GM18511 (cell line): ENCODE results near the gene PLCL2.
A peak's percentile ranks its signal among the peaks of the same experiment; 100 is the strongest.

Experiments
- ATAC-seq: cut with Tn5 transposase; IDR thresholded peaks from one replicate; pipeline ENCODE4 v1.9.1; 2021; ENCODE audit warnings: mild to moderate bottlenecking, moderate library complexity; ENCODE audit not compliant: unreplicated experiment

Gene PLCL2

GRCh38 chr3:16890597-16891333 is 6.0 kb downstream of the PLCL2 start:
- ATAC-seq: no peak

GRCh38 chr3:16893618-16894200 is 9.0 kb downstream of the PLCL2 start:
- no peak for ATAC-seq

DNA sequence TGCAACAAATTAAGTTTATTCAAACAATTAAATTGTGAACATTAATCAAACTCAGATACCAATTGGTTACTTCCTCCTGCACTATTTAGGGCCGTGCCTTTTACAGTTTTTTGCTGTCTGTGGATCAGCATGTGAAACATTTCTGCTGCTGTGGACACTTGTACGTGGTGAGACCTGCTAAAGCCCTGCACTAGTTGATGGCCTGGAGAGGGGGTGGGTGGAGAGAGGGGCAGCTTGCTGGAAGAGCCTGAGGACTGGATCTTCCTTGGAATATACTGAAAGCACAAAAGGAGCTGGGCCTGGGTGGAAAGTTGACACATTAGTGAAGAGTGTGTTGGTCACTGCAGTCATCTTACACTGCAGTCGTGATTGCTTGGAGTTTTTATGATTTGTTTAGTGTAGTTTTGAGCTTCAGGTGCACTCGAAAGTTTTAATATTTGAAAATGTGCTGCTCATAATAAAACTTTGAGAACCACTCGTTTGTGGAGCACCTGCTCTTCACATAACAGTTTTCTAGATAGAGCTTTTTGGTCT is 11.4 kb downstream of the PLCL2 start:
- ATAC-seq: no peak

DNA sequence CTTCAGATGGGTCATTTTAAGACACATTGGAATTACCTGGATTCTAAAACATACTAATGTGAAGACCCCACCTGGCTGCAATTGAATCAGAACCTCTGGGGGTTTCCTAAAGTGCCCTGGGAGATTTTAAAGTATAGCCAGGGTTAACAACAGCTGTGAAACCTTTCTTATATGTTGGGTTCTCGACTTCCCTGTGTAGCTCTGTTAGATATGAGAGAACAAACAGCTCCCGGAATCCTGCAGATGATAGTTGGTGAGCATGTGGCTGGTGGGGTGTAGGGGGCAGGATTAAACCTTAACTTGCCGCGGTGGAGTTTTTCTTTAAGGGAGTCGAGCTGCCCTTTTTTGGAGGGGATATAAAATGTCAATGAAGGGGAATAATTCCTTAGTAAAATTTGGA is 12.1 kb downstream of the PLCL2 start:
- no peak for ATAC-seq

DNA sequence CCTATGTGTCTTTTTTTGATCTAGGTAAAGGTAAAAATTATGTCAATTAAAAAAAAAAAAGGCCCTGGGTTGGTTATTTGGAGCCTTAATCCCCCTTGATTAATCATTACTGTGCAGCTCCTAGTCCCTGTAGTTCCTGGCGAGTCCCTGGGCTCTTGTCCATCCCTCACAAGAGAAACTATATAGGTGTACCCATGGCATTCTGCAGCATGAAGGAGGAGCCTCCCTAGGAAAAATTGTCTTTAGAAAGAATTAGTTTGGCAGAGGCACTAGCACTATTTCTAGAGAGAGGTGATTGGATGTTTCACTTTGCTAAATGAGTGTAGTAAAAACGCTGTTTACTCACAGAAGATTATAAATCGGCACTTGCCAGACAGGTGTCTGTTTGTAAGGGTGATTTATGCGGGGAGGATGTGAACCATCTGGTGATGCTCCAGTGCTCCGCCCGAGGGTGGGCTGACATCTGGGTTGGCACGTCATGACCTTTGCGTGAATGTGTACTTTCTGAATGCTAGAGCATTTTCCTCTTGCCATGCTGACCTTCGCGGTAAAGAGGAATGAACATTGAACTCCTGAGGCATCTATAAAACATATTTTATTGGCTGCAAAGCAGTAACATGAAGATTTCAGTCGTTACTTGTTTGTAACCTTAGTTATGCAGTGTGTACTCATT is 12.6 kb downstream of the PLCL2 start:
- peak; percentile 81 for ATAC-seq

GRCh38 chr3:16898595-16899395 is 14.0 kb downstream of the PLCL2 start:
- ATAC-seq: no peak

GRCh38 chr3:16899919-16900318 is 15.2 kb downstream of the PLCL2 start:
- no peak for ATAC-seq

- ATAC-seq: no peak
Measured at GRCh38 chr3:16900779-16901440, 16.2 kb downstream of the PLCL2 start.

DNA sequence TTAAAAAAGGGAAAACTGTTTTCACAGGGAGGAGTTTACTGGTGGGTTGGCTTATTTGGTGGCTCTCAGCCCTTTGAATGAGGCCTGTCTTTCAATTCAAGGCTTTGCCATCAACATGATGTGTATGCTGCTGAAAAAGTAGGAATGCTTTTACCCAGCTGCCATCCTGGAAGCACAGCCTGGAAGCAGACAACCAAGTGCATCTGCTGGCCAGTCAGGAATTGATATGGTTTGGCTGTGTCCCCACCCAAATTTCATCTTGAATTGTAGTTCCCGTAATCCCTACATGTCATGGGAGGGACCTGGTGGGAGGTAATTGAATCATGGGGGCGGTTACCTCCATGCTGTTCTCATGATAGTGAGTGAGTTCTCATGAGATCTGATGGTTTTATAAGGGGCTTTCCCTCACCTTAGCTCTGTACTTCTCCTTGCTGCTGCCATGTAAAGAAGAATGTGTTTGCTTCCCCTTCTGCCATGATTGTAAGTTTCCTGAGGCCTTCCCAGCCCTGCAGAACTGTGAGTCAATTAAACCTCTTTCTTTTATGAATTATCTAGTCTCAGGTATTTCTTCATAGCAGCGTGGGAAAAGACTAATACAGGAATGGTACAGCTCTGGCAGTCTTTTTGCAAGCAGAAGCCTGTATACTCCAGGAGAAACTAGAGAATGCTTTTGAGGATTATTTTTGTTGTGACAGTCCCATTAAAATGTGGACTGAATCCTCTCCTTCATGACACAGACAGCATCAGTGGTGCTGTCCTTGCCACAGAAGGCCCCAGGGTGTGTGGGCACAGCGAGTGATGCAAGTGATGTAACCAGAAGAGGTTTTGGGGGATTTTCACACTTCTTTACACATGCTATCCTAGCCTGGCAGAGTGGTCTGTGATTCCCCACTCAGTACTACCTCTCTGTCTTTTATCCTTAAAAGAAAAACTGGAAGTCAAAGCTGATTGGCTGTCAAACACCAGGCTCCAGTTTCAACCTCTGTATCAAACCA is 20.0 kb downstream of the PLCL2 start:
- ATAC-seq: no peak

GRCh38 chr3:16905704-16906103 is 20.9 kb downstream of the PLCL2 start:
- no peak for ATAC-seq

DNA sequence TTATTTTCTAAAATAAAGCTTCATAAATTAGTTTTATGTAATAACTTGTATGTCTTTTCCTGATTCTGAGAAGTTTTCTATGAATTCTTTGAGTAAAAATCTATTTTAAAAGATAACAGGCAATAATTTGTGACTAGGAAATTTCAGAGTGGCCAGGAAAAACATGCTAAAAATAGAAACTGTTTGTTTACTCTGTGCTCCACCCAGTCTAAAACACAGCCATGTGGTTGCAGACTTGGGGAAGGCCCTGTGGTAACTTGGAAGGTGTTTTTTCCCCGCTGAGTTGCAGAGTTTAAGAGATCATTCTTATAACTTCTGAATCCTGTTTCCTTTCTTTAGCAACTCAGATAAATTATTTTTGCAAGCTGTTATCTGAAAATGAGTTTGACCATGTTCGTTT is 21.9 kb downstream of the PLCL2 start:
- no peak for ATAC-seq

- peak; percentile 74 for ATAC-seq
Measured at GRCh38 chr3:16907243-16907642, 22.5 kb downstream of the PLCL2 start.

DNA sequence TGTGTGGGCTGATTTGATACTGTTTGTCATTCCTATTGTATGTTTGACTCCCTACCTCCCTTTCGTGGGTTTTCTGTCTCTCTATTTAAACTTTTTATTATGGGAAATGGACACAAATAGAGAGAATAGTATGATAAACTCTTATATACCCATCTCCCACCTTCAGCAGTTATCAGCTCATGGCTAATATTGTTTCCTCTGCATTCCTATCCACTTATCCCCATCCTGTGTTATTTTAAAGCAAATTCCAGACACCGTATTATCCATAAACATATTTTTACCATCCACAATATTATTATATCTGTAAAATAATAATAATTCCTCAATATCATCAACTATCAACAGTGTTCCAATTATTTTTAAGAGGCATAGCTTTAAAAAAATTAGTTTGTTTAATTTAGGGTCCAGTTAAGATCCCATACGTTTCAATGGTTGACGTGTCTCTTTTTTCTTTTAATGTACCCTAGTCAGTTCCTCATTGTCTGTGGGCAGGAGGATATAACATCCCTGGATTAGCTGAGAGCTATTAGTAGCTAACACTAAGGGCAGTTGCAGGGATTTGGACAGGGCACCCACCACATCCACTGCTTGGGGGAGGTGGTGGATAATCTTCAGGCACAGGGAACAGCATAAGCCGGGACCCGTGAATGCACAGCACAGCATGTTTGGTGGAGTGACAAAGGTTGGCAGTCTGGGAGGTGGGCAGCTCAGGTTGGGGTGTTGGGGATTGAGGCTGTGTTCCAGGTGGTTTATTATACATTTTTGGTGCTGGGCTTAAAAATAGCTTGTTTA is 23.5 kb downstream of the PLCL2 start:
- ATAC-seq: no peak

- ATAC-seq: no peak
Measured at GRCh38 chr3:16908896-16909295, 24.1 kb downstream of the PLCL2 start.

- no peak for ATAC-seq
Measured at GRCh38 chr3:16909802-16910201, 25.0 kb downstream of the PLCL2 start.

GRCh38 chr3:16910207-16910606 is 25.5 kb downstream of the PLCL2 start:
- ATAC-seq: no peak

GRCh38 chr3:16911916-16912315 is 27.2 kb downstream of the PLCL2 start:
- ATAC-seq: no peak

DNA sequence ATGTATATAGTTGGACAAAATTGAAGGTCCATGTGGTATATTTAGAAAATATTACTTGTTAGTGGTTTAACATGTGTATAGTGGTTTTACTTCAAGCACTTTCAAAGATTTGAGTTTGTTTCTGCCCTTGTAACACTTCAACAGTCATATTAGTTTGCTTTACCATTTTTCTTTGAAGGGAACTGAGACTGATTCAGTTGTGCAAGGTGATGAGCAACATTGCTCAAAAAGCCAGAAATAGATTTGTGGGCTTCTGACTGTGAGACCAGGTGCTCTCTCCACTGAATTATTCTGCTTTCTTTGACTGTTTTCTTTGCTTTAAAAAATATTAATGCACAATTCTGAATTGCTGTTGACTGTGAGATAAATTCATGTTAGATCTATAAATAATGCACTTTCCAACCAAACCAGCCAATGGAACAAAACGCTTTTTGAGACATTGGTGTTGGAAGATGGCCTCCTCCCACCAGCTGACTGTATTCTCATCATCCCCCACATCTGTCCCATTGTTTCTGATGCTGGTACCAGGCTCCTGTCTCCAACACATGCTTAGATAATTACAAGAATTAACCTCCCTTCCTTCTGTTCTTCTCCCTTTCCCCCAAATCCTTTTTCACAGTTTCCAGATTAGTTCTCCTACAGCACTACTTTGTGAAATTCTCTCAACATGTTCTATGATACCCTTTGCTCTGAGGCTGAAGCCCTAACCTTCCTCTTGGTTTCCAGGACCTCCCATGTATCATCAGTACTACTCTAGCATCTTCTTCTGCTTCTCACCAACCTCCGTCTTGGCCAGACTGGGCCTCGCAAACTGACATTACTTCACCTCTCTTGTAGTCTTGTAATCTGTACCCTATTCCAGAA is 27.9 kb downstream of the PLCL2 start:
- ATAC-seq: peak; percentile 95
